ENCODE results near the gene BLOC1S2. TPM values are rescaled to one million over a fixed set of nuclear protein-coding genes. Genes with fewer than 3 reads are reported as not detected.
A peak's percentile ranks its signal among the peaks of the same experiment; 100 is the strongest.

The BLOC1S2 gene
- polyA plus RNA-seq, 1 of the 3 experiments (the other 2 are of a cell fraction): 30.4 TPM

GRCh38 chr10:100325158-100325557 is 38.7 kb upstream of the BLOC1S2 start:
- no peak overlapping the region for H2AFZ ChIP-seq (ENCODE audit: low read depth)
- no peaks in the 10 kb centered on the region for H3K9me3 ChIP-seq
- H3K36me3 ChIP-seq (replicated peaks in 1 of 2; ENCODE audit: control insufficient read depth in 1 of 2, insufficient read depth in 2 of 2, low read length in 1 of 2): no peaks in the 10 kb centered on the region
- no peaks in the 10 kb centered on the region for H3K9me2 ChIP-seq
- ChIA-PET POLR2A (no interaction called here), CTCF (interaction anchor here (0.6 to 2.8 kb wide), 3 partner anchors 14 to 194 kb away, joined by 3 to 6 read pairs (median 3); partner anchors contain the start of gene SEC31B)
- H4K20me1 ChIP-seq (ENCODE audit: insufficient read depth): no peaks in the 10 kb centered on the region
- H3K4me2 ChIP-seq: no peak overlapping the region
- H3K9ac ChIP-seq: no peak overlapping the region
- H3K27me3 ChIP-seq (ENCODE audit: insufficient read depth): peaks cover 28% of the 10 kb centered on the region
- no peaks in the 10 kb centered on the region for H3K79me2 ChIP-seq (ENCODE audit: insufficient read depth)
- DNase-seq: no peak
- 62% methylated on average over 7 of the region's 7 CpGs for WGBS (ENCODE audit: low lambda C conversion rate)
- no peak overlapping the region for H3K4me3 ChIP-seq (ENCODE audit: low read depth in 2 of 2, low read length in 1 of 2)
- no peaks in the 10 kb centered on the region for H3F3A ChIP-seq (replicated peaks; ENCODE audit: insufficient read depth)
- no peak for TF ChIP-seq JUND (IDR thresholded peaks at IDR 0.05)
- no peak for TF ChIP-seq MEF2A (IDR thresholded peaks at IDR 0.05; ENCODE audit: borderline replicate concordance, low read depth)
- peak; percentile 96 for TF ChIP-seq REST (IDR thresholded peaks at IDR 0.05; ENCODE audit: low read depth, low read length)
- no peak for TF ChIP-seq NFIC (IDR thresholded peaks at IDR 0.05; ENCODE audit: borderline replicate concordance)
- H3K27ac ChIP-seq (ENCODE audit: low read depth in 2 of 2, low read length in 1 of 2): no peak overlapping the region
- no peaks in the 10 kb centered on the region for H3K4me1 ChIP-seq (ENCODE audit: control insufficient read depth in 1 of 2, insufficient read depth in 2 of 2, low read depth in 1 of 2, low read length in 1 of 2)

GRCh38 chr10:100319707-100320402 is 33.4 kb upstream of the BLOC1S2 start:
- no peak for DNase-seq
- no peak for TF ChIP-seq ELF1 (IDR thresholded peaks at IDR 0.05)
- TF ChIP-seq FOXM1 (IDR thresholded peaks at IDR 0.05; ENCODE audit: low read depth): no peak
- TF ChIP-seq GATA2 (CRISPR knock-in tag; IDR thresholded peaks at IDR 0.05): no peak
- no peak for TF ChIP-seq TAF1 (IDR thresholded peaks at IDR 0.05; ENCODE audit: borderline replicate concordance, low read depth, low read length)
- TF ChIP-seq SMC3 (IDR thresholded peaks at IDR 0.05; ENCODE audit: low read depth, low read length): no peak
- no peak for TF ChIP-seq TEAD4 (IDR thresholded peaks at IDR 0.05; ENCODE audit: borderline replicate concordance, insufficient read depth)
- no peak for TF ChIP-seq USF1 (IDR thresholded peaks at IDR 0.05; ENCODE audit: borderline replicate concordance, low read depth)
- TF ChIP-seq FOXJ3 (CRISPR knock-in tag; IDR thresholded peaks at IDR 0.05): no peak
- TF ChIP-seq REST (IDR thresholded peaks at IDR 0.05; ENCODE audit: low read depth, low read length): no peak
- no peak for TF ChIP-seq MAX (IDR thresholded peaks at IDR 0.05; ENCODE audit: low read depth)
- TF ChIP-seq YY1 (IDR thresholded peaks at IDR 0.05; ENCODE audit: low read depth): no peak
- H2AFZ ChIP-seq (ENCODE audit: low read depth): no peak overlapping the region
- 15% methylated on average over 1 of the region's 1 CpG for WGBS (ENCODE audit: low lambda C conversion rate)
- H3F3A ChIP-seq (replicated peaks; ENCODE audit: insufficient read depth): no peaks in the 10 kb centered on the region
- no peaks in the 10 kb centered on the region for H3K9me2 ChIP-seq
- no peaks in the 10 kb centered on the region for H3K36me3 ChIP-seq (replicated peaks in 1 of 2; ENCODE audit: control insufficient read depth in 1 of 2, insufficient read depth in 2 of 2, low read length in 1 of 2)
- no peak overlapping the region for H3K9ac ChIP-seq
- POLR2A ChIA-PET: no interaction called here
- peaks cover 25% of the 10 kb centered on the region; the same call in 1 of the 2 replicates for H3K27me3 ChIP-seq (ENCODE audit: insufficient read depth)
- no peaks in the 10 kb centered on the region for H3K9me3 ChIP-seq
- H4K20me1 ChIP-seq (ENCODE audit: insufficient read depth): no peaks in the 10 kb centered on the region
- CTCF ChIA-PET: interaction anchor here (1.0 to 1.2 kb wide), 2 partner anchors 16 to 33 kb away, joined by 3 read pairs; no protein-coding TSS in a partner anchor
- no peaks in the 10 kb centered on the region for H3K4me1 ChIP-seq (ENCODE audit: control insufficient read depth in 1 of 2, insufficient read depth in 2 of 2, low read depth in 1 of 2, low read length in 1 of 2)
- H3K4me3 ChIP-seq (ENCODE audit: low read depth in 2 of 2, low read length in 1 of 2): no peak overlapping the region
- no peaks in the 10 kb centered on the region for H3K79me2 ChIP-seq (ENCODE audit: insufficient read depth)
- no peak overlapping the region for H3K4me2 ChIP-seq
- H3K27ac ChIP-seq (ENCODE audit: low read depth in 2 of 2, low read length in 1 of 2): no peak overlapping the region
